Breast epithelium (tissue), 4 donors: Measurements from ENCODE around the gene BMAL1. TPM values are rescaled to one million over a fixed set of nuclear protein-coding genes. Genes with fewer than 3 reads are reported as not detected.

Source experiments
- DNase-seq, 2 donors: peaks; one replicate each; pipeline ENCODE4 v3.0.0-alpha.2; 2019; ENCODE audit warnings: low spot score in 2 of 2
- H3K27ac ChIP-seq, 2 donors: fragments of 200-600 bp; sonication (generic) in 1 of 2; one replicate each; pipeline ENCODE4 v1.5.1; 2016 to 2019; ENCODE audit warnings: mild to moderate bottlenecking in 1 of 2
- H3K27me3 ChIP-seq, 2 donors: fragments of 200-600 bp; sonication (generic) in 1 of 2; one replicate each; pipeline versions ENCODE4 v1.5.1 to v1.6.0; 2017 to 2019; ENCODE audit warnings: control low read depth in 1 of 2, mild to moderate bottlenecking in 1 of 2
- H3K36me3 ChIP-seq: fragments of 200-600 bp; one replicate; pipeline ENCODE4 v1.5.1; 2019
- H3K4me1 ChIP-seq, 2 donors: fragments of 200-600 bp; sonication (generic); one replicate each; pipeline ENCODE4 v1.5.1; 2016 to 2019; ENCODE audit warnings: control low read depth in 1 of 2
- H3K4me3 ChIP-seq, 3 donors: fragments of 200-600 bp; sonication (generic); 1 replicate in 2 of 3; 2 replicates in 1 of 3; pipeline ENCODE4 v1.5.1; 2016 to 2019; ENCODE audit warnings: mild to moderate bottlenecking in 3 of 3, moderate library complexity in 2 of 3
- H3K9me3 ChIP-seq, 2 donors: fragments of 200-600 bp; sonication (generic) in 1 of 2; one replicate each; pipeline ENCODE4 v1.5.1; 2016 to 2019; ENCODE audit warnings: control low read depth in 1 of 2
- POLR2A ChIP-seq: fragments of 450-650 bp; IDR thresholded peaks from one replicate; pipeline ENCODE4 v1.6.1; 2016; ENCODE audit warnings: antibody characterized with exemption, mild to moderate bottlenecking, moderate library complexity
- POLR2AphosphoS5 ChIP-seq, 3 donors: sonication (generic); formaldehyde crosslinking; IDR thresholded peaks; one replicate each; pipeline ENCODE4 v1.6.1; 2017; ENCODE audit warnings: antibody characterized with exemption in 3 of 3
- intact Hi-C: fragments of 100-400 bp; cut with DNase I; formaldehyde crosslinking; loops from one replicate; pipeline ENCODE4 v1.15.1; 2023; ENCODE audit warnings: low total_unique reads
- total RNA-seq, 3 donors: library from RNA; depleted of rRNA; stranded (reverse); fragments of >200 nt; gene quantifications; one replicate each; pipeline ENCODE4 v1.1.0, GENCODE V29; 2016
- TF ChIP-seq, protein P1 (sequence below), 3 donors: fragments of 450-650 bp; IDR thresholded peaks; one replicate each; pipeline ENCODE4 v1.5.1; 2016 to 2017; ENCODE audit warnings: antibody characterized with exemption in 3 of 3, mild to moderate bottlenecking in 3 of 3, moderate library complexity in 3 of 3

Gene BMAL1
- total RNA-seq, 3 donors from 2014 or later: 42.0 to 57.5 (median 48.8) TPM

DNA sequence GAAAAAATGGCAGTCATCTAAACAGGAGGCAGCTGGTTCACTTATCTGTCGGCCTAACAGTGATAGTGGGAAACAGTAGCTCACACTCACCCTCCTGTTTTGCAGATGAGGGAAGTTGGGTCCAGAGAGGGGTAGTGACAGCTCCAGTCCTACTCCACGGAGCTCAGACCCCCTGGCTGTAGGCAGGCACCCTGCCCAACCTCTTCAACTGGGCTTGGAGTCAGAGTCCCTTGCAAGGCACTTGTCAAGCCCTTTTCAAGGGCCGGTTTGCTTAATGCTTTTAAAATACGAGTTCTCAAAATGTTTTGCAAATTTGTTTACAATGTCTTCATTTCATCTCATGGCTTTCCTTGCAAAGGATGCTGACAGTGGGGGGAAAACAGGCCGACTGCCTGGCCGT, 75.1 kb downstream of the BMAL1 start:
- H3K27ac ChIP-seq: no peak overlapping the region
- H3K4me1 ChIP-seq: no peaks in the 10 kb centered on the region
- H3K36me3 ChIP-seq: no peaks in the 10 kb centered on the region
- H3K27me3 ChIP-seq: no peaks in the 10 kb centered on the region
- intact Hi-C loops: no loop called here
- DNase-seq: no peak
- no peak overlapping the region for H3K4me3 ChIP-seq
- TF ChIP-seq, protein P1, sequence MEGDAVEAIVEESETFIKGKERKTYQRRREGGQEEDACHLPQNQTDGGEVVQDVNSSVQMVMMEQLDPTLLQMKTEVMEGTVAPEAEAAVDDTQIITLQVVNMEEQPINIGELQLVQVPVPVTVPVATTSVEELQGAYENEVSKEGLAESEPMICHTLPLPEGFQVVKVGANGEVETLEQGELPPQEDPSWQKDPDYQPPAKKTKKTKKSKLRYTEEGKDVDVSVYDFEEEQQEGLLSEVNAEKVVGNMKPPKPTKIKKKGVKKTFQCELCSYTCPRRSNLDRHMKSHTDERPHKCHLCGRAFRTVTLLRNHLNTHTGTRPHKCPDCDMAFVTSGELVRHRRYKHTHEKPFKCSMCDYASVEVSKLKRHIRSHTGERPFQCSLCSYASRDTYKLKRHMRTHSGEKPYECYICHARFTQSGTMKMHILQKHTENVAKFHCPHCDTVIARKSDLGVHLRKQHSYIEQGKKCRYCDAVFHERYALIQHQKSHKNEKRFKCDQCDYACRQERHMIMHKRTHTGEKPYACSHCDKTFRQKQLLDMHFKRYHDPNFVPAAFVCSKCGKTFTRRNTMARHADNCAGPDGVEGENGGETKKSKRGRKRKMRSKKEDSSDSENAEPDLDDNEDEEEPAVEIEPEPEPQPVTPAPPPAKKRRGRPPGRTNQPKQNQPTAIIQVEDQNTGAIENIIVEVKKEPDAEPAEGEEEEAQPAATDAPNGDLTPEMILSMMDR (IDR thresholded peaks at IDR 0.05): no peak
- no peak for TF ChIP-seq POLR2AphosphoS5 (IDR thresholded peaks at IDR 0.05)
- no peak for TF ChIP-seq POLR2A
- H3K9me3 ChIP-seq: no peaks in the 10 kb centered on the region

DNA sequence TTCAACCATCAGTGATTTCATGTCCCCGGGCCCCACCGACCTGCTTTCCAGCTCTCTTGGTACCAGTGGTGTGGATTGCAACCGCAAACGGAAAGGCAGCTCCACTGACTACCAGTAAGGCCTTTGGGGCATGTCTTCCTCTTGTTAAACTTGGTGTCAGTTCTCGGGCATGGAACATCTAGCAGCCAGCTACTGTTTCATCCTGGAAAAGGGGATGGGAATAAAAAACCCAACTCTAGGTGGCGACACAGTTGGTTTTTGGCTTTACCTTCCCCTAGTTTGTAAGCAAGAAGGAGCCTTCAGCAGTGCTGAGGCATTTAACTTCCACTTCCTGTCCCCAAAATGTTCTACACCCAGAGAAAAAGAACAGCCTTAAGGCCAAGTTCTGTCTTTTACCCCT, 76.7 kb downstream of the BMAL1 start:
- DNase-seq: no peak
- Histone ChIP-seq H3K9me3 (no peaks in the 10 kb centered on the region), H3K4me3 (no peak overlapping the region), H3K27ac (no peak overlapping the region), H3K36me3 (no peaks in the 10 kb centered on the region), H3K27me3 (no peaks in the 10 kb centered on the region), H3K4me1 (no peaks in the 10 kb centered on the region)
- intact Hi-C loops: no loop called here
- no peak for TF ChIP-seq POLR2AphosphoS5 (IDR thresholded peaks at IDR 0.05)
- TF ChIP-seq POLR2A: no peak
- TF ChIP-seq, protein P1 (IDR thresholded peaks at IDR 0.05): no peak

DNA sequence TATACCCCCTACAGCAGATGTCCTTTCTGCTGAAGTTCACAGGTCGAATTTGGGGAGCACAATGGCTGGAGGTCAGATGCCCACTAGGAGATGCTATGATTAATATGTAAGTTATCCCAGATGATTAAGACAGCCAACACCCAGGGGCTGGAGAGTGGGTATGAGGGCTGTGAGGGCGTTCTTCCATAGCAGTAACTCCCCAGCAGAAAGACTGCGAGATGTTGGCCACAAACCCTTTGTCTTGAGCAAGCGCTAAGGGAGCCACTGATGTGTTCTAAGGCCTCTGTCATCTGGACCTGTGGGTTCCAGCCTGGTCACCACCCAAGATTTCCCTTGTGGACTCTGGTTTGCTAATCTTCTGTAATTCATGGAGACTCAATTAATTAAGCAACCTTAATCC, 77.6 kb downstream of the BMAL1 start:
- Histone ChIP-seq H3K27ac (no peak overlapping the region), H3K36me3 (no peaks in the 10 kb centered on the region), H3K4me1 (no peaks in the 10 kb centered on the region), H3K9me3 (no peaks in the 10 kb centered on the region), H3K27me3 (no peaks in the 10 kb centered on the region), H3K4me3 (no peak overlapping the region)
- no peak for DNase-seq
- TF ChIP-seq, protein P1 (IDR thresholded peaks at IDR 0.05): no peak
- TF ChIP-seq POLR2AphosphoS5 (IDR thresholded peaks at IDR 0.05) (no peak), POLR2A (no peak)
- intact Hi-C loops: no loop called here

DNA sequence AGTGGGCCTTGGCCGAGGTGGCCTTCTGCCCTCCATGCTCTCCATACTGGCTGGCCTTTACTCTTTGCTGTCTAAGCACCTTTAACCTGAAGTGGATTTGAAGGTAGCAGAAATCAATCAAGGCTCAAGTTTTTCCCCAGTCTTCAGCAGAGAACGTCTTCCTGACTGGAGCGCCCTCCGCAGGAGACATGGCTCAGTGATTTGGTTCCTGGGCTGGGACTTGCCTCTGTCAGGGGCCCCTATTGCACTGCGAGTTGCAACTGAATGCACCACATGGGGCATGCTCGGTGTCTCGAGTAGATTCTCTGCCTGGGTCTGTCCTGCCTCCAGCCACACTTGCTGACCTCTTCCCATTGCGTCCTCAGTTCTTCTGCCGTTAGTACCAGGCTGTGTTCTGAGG, 79.6 kb downstream of the BMAL1 start:
- Histone ChIP-seq H3K9me3 (no peaks in the 10 kb centered on the region), H3K4me1 (no peaks in the 10 kb centered on the region), H3K27ac (no peak overlapping the region), H3K36me3 (peaks cover 10% of the 10 kb centered on the region), H3K4me3 (no peak overlapping the region), H3K27me3 (no peaks in the 10 kb centered on the region)
- intact Hi-C loops: no loop called here
- no peak for DNase-seq
- TF ChIP-seq POLR2A (no peak), POLR2AphosphoS5 (IDR thresholded peaks at IDR 0.05) (no peak)
- TF ChIP-seq, protein P1 (IDR thresholded peaks at IDR 0.05): no peak

DNA sequence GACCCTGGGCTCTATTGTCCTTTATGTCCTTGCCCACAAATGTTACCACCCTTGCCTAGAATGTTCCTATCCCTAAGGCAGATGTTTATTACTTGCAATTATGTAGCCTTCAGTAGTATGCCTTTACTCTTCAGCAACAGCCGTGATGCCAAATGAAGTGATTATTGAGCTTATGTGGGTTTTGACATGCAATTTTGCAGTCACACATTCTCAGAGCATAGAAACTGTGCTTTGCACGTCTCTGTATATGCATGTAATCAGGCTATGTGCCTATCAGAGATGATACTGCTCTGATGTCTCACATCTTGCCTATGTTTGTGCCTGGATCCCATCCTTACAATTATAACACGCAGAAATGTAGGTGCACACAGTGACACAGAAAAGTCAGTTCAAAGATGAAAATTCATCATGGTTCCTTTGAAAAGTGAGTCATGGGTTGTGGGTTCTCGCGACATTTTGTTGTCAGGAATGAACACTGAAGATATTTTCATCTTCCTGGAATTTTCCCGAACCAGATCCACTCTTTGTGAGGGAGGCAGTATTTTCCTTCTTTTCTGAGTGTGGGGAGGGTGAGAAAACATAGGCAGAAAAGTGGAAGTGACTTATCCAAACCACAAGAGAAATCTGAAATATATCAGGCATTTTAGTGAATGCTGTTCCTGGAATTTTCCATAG, 81.1 kb downstream of the BMAL1 start:
- Histone ChIP-seq H3K27ac (no peak overlapping the region), H3K9me3 (no peaks in the 10 kb centered on the region), H3K4me1 (no peaks in the 10 kb centered on the region), H3K27me3 (no peaks in the 10 kb centered on the region), H3K36me3 (peaks cover 12% of the 10 kb centered on the region), H3K4me3 (no peak overlapping the region)
- no peak for DNase-seq
- intact Hi-C loops: no loop called here
- no peak for TF ChIP-seq POLR2AphosphoS5 (IDR thresholded peaks at IDR 0.05)
- TF ChIP-seq, protein P1 (IDR thresholded peaks at IDR 0.05): no peak
